Cardiac muscle cell (in vitro differentiated cells and primary cell): ENCODE measurements around the gene FLAD1. TPM values are rescaled to one million over a fixed set of nuclear protein-coding genes. Genes with fewer than 3 reads are reported as not detected.

Experiments used
- DNase-seq, 2 donors: peaks; one replicate each; pipeline versions ENCODE4 v3.0.0 to v3.0.0-alpha.2; 2010 to 2017; ENCODE audit warnings: low read depth in 1 of 2, low spot score in 1 of 2
- H3K27ac ChIP-seq: fragments of 200-600 bp; sonication (generic); 2 replicates; pipeline ENCODE4 v1.5.1; 2016
- H3K27me3 ChIP-seq: fragments of 200-600 bp; sonication (generic); 2 replicates; pipeline ENCODE4 v1.6.0; 2016; ENCODE audit warnings: control low read depth
- H3K36me3 ChIP-seq: fragments of 200-600 bp; sonication (generic); 2 replicates; pipeline ENCODE4 v1.5.1; 2016; ENCODE audit warnings: control low read depth
- H3K4me1 ChIP-seq: fragments of 200-600 bp; sonication (generic); 2 replicates; pipeline ENCODE4 v1.8.1; 2017; ENCODE audit warnings: low read depth, mild to moderate bottlenecking, mixed run types
- H3K4me3 ChIP-seq: fragments of 200-600 bp; sonication (generic); 2 replicates; pipeline ENCODE4 v1.5.1; 2016; ENCODE audit warnings: mild to moderate bottlenecking
- H3K9me3 ChIP-seq: fragments of 200-600 bp; sonication (generic); 2 replicates; pipeline ENCODE4 v1.5.1; 2017; ENCODE audit warnings: low read depth, mild to moderate bottlenecking, control low read depth
- CTCF ChIP-seq: IDR thresholded peaks from 2 replicates; pipeline ENCODE4 v1.5.1; 2012; ENCODE audit warnings: low read depth, mild to moderate bottlenecking, low read length
- polyA plus RNA-seq: library from polyadenylated mRNA; unstranded; fragments of >200 nt; fragmentation: Nextera tagmentation; extraction: Ambion mirVana; gene quantifications from 2 replicates; pipeline ENCODE4 v1.2.1, GENCODE V29; 2016
- total RNA-seq: library from RNA; depleted of rRNA; stranded (reverse); fragments of >200 nt; gene quantifications from 2 replicates; pipeline ENCODE4 v1.2.3, GENCODE V29; 2016

The FLAD1 gene
- total and polyA plus RNA-seq, 2 experiments from 2014 or later = 34.3 to 60.8 TPM

GRCh38 chr1:154958036-154958435 is 25.1 kb upstream of the FLAD1 start:
- H3K27me3 ChIP-seq = no peaks in the 10 kb centered on the region
- no peaks in the 10 kb centered on the region for H3K36me3 ChIP-seq
- H3K4me3 ChIP-seq = no peak overlapping the region
- H3K27ac ChIP-seq = no peak overlapping the region
- no peak for DNase-seq
- peaks cover 40% of the 10 kb centered on the region for H3K4me1 ChIP-seq
- no peaks in the 10 kb centered on the region for H3K9me3 ChIP-seq
- no peak for TF ChIP-seq CTCF

- no peak for TF ChIP-seq CTCF
- H3K4me1 ChIP-seq = peaks cover 32% of the 10 kb centered on the region
These were observed 24.3 kb upstream of the FLAD1 start for GRCh38 chr1:154958681-154959425.

GRCh38 chr1:154959426-154959780 is 23.7 kb upstream of the FLAD1 start:
- Histone ChIP-seq H3K9me3 (no peaks in the 10 kb centered on the region), H3K36me3 (no peaks in the 10 kb centered on the region), H3K27me3 (no peaks in the 10 kb centered on the region)

More at GRCh38 chr1:154958681-154959425, 24.3 kb upstream of the FLAD1 start:
- DNase-seq = no peak
- Histone ChIP-seq H3K27me3 (no peaks in the 10 kb centered on the region), H3K36me3 (no peaks in the 10 kb centered on the region), H3K9me3 (no peaks in the 10 kb centered on the region), H3K27ac (no peak overlapping the region), H3K4me3 (no peak overlapping the region)

GRCh38 chr1:154960446-154961136 is 22.6 kb upstream of the FLAD1 start:
- no peak for DNase-seq
- Histone ChIP-seq H3K4me3 (peak overlapping the region; percentile 79), H3K36me3 (no peaks in the 10 kb centered on the region), H3K4me1 (peaks cover 17% of the 10 kb centered on the region), H3K27me3 (no peaks in the 10 kb centered on the region), H3K27ac (peak overlapping the region; percentile 99), H3K9me3 (no peaks in the 10 kb centered on the region)
- no peak for TF ChIP-seq CTCF

More at GRCh38 chr1:154959426-154959780, 23.7 kb upstream of the FLAD1 start:
- Histone ChIP-seq H3K27ac (no peak overlapping the region), H3K4me3 (no peak overlapping the region), H3K4me1 (peaks cover 26% of the 10 kb centered on the region)
- TF ChIP-seq CTCF = no peak
- no peak for DNase-seq

- Histone ChIP-seq H3K4me3 (peak within 1 kb of the TSS; percentile 79), H3K27me3 (no peaks in the 10 kb centered on the region), H3K4me1 (peaks cover 15% of the 10 kb centered on the region), H3K36me3 (peaks cover under 1% of the 10 kb centered on the region), H3K9me3 (no peaks in the 10 kb centered on the region), H3K27ac (peak within 1 kb of the TSS; percentile 99)
- peak; percentile 34 for TF ChIP-seq CTCF
- peak; percentile 85 to 89 for DNase-seq
These were observed 21.7 kb upstream of the FLAD1 start, which contains the start of gene PYGO2 for GRCh38 chr1:154961207-154962155. TSS of gene PYGO2 (minus strand) at chr1:154961782. CDS start at chr1:154961576, 206 bp downstream.
